ENCODE measurements around the gene ABHD5. TPM values are rescaled to one million over a fixed set of nuclear protein-coding genes. Genes with fewer than 3 reads are reported as not detected.

The ABHD5 gene
- total RNA-seq, 1 donor: 22.7 TPM

GRCh38 chr3:43748645-43749044, 57.9 kb downstream of the ABHD5 start:
- Histone ChIP-seq H3K9me3 (ENCODE audit: low read depth, low read length) (no peaks in the 10 kb centered on the region), H3K4me1 (ENCODE audit: insufficient read depth, low read length) (no peaks in the 10 kb centered on the region), H3K27me3 (ENCODE audit: insufficient read depth, low read length) (no peaks in the 10 kb centered on the region), H3K4me3 (ENCODE audit: low read length) (no peak overlapping the region)

- peaks cover 13% of the 10 kb centered on the region for H3K4me1 ChIP-seq (ENCODE audit: insufficient read depth, low read length)
- H3K27me3 ChIP-seq (ENCODE audit: insufficient read depth, low read length): no peaks in the 10 kb centered on the region
- H3K9me3 ChIP-seq (ENCODE audit: low read depth, low read length): no peaks in the 10 kb centered on the region
- H3K4me3 ChIP-seq (ENCODE audit: low read length): no peak overlapping the region
Measured at GRCh38 chr3:43752905-43753304, 62.2 kb downstream of the ABHD5 start.

- Histone ChIP-seq H3K4me3 (ENCODE audit: low read length) (no peak overlapping the region), H3K4me1 (ENCODE audit: insufficient read depth, low read length) (peaks cover 13% of the 10 kb centered on the region), H3K27me3 (ENCODE audit: insufficient read depth, low read length) (no peaks in the 10 kb centered on the region), H3K9me3 (ENCODE audit: low read depth, low read length) (no peaks in the 10 kb centered on the region)
Measured at GRCh38 chr3:43753741-43754715, 63.3 kb downstream of the ABHD5 start.

GRCh38 chr3:43755516-43756200, 64.9 kb downstream of the ABHD5 start:
- no peaks in the 10 kb centered on the region for H3K9me3 ChIP-seq (ENCODE audit: low read depth, low read length)
- H3K4me3 ChIP-seq (ENCODE audit: low read length): no peak overlapping the region
- peaks cover 13% of the 10 kb centered on the region for H3K4me1 ChIP-seq (ENCODE audit: insufficient read depth, low read length)
- no peaks in the 10 kb centered on the region for H3K27me3 ChIP-seq (ENCODE audit: insufficient read depth, low read length)

- no peaks in the 10 kb centered on the region for H3K9me3 ChIP-seq (ENCODE audit: low read depth, low read length)
- H3K27me3 ChIP-seq (ENCODE audit: insufficient read depth, low read length): no peaks in the 10 kb centered on the region
- peaks cover 13% of the 10 kb centered on the region for H3K4me1 ChIP-seq (ENCODE audit: insufficient read depth, low read length)
- H3K4me3 ChIP-seq (ENCODE audit: low read length): no peak overlapping the region
Measured at GRCh38 chr3:43757666-43758321, 67.1 kb downstream of the ABHD5 start.

GRCh38 chr3:43758592-43759225, 68.0 kb downstream of the ABHD5 start:
- Histone ChIP-seq H3K4me3 (ENCODE audit: low read length) (no peak overlapping the region), H3K4me1 (ENCODE audit: insufficient read depth, low read length) (peaks cover 13% of the 10 kb centered on the region), H3K27me3 (ENCODE audit: insufficient read depth, low read length) (no peaks in the 10 kb centered on the region), H3K9me3 (ENCODE audit: low read depth, low read length) (no peaks in the 10 kb centered on the region)

GRCh38 chr3:43759297-43759782, 68.6 kb downstream of the ABHD5 start:
- no peaks in the 10 kb centered on the region for H3K9me3 ChIP-seq (ENCODE audit: low read depth, low read length)
- no peaks in the 10 kb centered on the region for H3K27me3 ChIP-seq (ENCODE audit: insufficient read depth, low read length)
- H3K4me1 ChIP-seq (ENCODE audit: insufficient read depth, low read length): peaks cover 13% of the 10 kb centered on the region
- H3K4me3 ChIP-seq (ENCODE audit: low read length): no peak overlapping the region

- Histone ChIP-seq H3K4me3 (ENCODE audit: low read length) (no peak overlapping the region), H3K9me3 (ENCODE audit: low read depth, low read length) (no peaks in the 10 kb centered on the region), H3K4me1 (ENCODE audit: insufficient read depth, low read length) (peaks cover 13% of the 10 kb centered on the region), H3K27me3 (ENCODE audit: insufficient read depth, low read length) (no peaks in the 10 kb centered on the region)
Measured at GRCh38 chr3:43759938-43760337, 69.2 kb downstream of the ABHD5 start.

GRCh38 chr3:43760938-43761337, 70.2 kb downstream of the ABHD5 start:
- Histone ChIP-seq H3K27me3 (ENCODE audit: insufficient read depth, low read length) (no peaks in the 10 kb centered on the region), H3K4me1 (ENCODE audit: insufficient read depth, low read length) (peaks cover 10% of the 10 kb centered on the region), H3K9me3 (ENCODE audit: low read depth, low read length) (no peaks in the 10 kb centered on the region)

GRCh38 chr3:43762451-43762850, 71.7 kb downstream of the ABHD5 start:
- H3K27me3 ChIP-seq (ENCODE audit: insufficient read depth, low read length): no peaks in the 10 kb centered on the region
- peaks cover 5% of the 10 kb centered on the region for H3K4me1 ChIP-seq (ENCODE audit: insufficient read depth, low read length)
- no peaks in the 10 kb centered on the region for H3K9me3 ChIP-seq (ENCODE audit: low read depth, low read length)
- H3K4me3 ChIP-seq (ENCODE audit: low read length): no peak overlapping the region

More at GRCh38 chr3:43760938-43761337, 70.2 kb downstream of the ABHD5 start:
- H3K4me3 ChIP-seq (ENCODE audit: low read length): no peak overlapping the region

GRCh38 chr3:43764056-43764455, 73.3 kb downstream of the ABHD5 start:
- H3K4me3 ChIP-seq (ENCODE audit: low read length): no peak overlapping the region
- H3K9me3 ChIP-seq (ENCODE audit: low read depth, low read length): no peaks in the 10 kb centered on the region

GRCh38 chr3:43764471-43764870, 73.7 kb downstream of the ABHD5 start:
- Histone ChIP-seq H3K27me3 (ENCODE audit: insufficient read depth, low read length) (no peaks in the 10 kb centered on the region), H3K9me3 (ENCODE audit: low read depth, low read length) (no peaks in the 10 kb centered on the region), H3K4me1 (ENCODE audit: insufficient read depth, low read length) (peaks cover 9% of the 10 kb centered on the region), H3K4me3 (ENCODE audit: low read length) (no peak overlapping the region)

More at GRCh38 chr3:43764056-43764455, 73.3 kb downstream of the ABHD5 start:
- Histone ChIP-seq H3K4me1 (ENCODE audit: insufficient read depth, low read length) (peaks cover 4% of the 10 kb centered on the region), H3K27me3 (ENCODE audit: insufficient read depth, low read length) (no peaks in the 10 kb centered on the region)

GRCh38 chr3:43765521-43765971, 74.8 kb downstream of the ABHD5 start:
- Histone ChIP-seq H3K4me3 (ENCODE audit: low read length) (no peak overlapping the region), H3K27me3 (ENCODE audit: insufficient read depth, low read length) (no peaks in the 10 kb centered on the region), H3K4me1 (ENCODE audit: insufficient read depth, low read length) (peaks cover 15% of the 10 kb centered on the region), H3K9me3 (ENCODE audit: low read depth, low read length) (no peaks in the 10 kb centered on the region)

- Histone ChIP-seq H3K9me3 (ENCODE audit: low read depth, low read length) (no peaks in the 10 kb centered on the region), H3K27me3 (ENCODE audit: insufficient read depth, low read length) (no peaks in the 10 kb centered on the region), H3K4me1 (ENCODE audit: insufficient read depth, low read length) (peaks cover 20% of the 10 kb centered on the region), H3K4me3 (ENCODE audit: low read length) (no peak overlapping the region)
Measured at GRCh38 chr3:43766672-43767465, 76.1 kb downstream of the ABHD5 start.

Data from mononuclear cell (primary cell).